NCI-H2171 (cell line): ENCODE measurements around the gene SSC4D.
"Not testable (repeated sequence)": the region's sequence is repeated elsewhere in the genome, so short reads cannot be mapped to it uniquely, and the experiment has no call there.

Experiments used
- DNase-seq: peaks from one replicate; lab custom pipeline; 2025; lab: John Stamatoyannopoulos, UW

Gene SSC4D

GRCh38 chr7:76409537-76409936 lies at the start of gene SSC4D:
Gene SSC4D, minus strand, starts transcription at chr7:76409697. Its CDS starts 5,258 bp downstream, at chr7:76404439.
- DNase-seq: peak; percentile 34

DNA sequence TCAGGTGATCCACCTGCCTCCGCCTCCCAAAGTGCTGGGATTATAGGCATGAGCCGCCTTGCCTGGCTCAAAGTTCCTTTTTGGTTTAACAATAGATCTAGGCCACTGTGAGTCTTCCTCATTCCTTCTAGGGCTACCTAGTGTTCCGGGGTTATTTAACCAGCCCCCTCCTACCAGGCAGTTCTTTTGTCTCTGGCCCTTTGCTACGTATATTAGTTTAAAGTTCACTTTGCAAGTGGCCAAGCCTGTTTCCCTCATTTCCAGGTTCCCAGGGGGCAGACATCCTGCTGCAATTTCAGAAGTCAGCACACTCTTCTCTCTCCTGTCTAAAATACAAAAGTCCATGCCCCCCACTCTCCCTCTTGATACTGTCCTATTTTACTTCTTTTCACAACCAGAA lies 49.0 kb upstream of the SSC4D start:
- DNase-seq: not testable (repeated sequence)

- DNase-seq: not testable (repeated sequence)
Measured at GRCh38 chr7:76457017-76457416, 47.5 kb upstream of the SSC4D start.

- not testable (repeated sequence) for DNase-seq
Measured at GRCh38 chr7:76445577-76446008, 36.1 kb upstream of the SSC4D start.

DNA sequence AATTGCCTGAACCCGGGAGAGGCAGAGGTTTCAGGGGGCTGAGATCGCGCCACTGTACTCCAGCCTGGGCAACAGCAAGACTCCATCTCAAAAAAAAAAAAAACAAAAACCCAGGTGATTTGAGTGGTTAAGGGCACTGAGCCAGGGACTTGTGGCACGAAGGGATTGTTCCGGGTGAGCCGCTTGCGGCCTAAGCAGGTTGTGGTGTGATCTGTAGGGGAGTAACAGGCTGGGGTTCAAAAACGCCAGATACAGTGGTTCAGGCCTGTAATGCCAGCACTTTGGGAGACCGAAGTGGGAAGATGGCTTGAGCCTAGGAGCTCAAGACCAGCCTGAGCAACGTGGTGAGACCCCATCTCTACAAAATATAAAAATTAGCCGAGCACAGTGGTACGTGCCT lies 34.3 kb upstream of the SSC4D start:
- DNase-seq: not testable (repeated sequence)

DNA sequence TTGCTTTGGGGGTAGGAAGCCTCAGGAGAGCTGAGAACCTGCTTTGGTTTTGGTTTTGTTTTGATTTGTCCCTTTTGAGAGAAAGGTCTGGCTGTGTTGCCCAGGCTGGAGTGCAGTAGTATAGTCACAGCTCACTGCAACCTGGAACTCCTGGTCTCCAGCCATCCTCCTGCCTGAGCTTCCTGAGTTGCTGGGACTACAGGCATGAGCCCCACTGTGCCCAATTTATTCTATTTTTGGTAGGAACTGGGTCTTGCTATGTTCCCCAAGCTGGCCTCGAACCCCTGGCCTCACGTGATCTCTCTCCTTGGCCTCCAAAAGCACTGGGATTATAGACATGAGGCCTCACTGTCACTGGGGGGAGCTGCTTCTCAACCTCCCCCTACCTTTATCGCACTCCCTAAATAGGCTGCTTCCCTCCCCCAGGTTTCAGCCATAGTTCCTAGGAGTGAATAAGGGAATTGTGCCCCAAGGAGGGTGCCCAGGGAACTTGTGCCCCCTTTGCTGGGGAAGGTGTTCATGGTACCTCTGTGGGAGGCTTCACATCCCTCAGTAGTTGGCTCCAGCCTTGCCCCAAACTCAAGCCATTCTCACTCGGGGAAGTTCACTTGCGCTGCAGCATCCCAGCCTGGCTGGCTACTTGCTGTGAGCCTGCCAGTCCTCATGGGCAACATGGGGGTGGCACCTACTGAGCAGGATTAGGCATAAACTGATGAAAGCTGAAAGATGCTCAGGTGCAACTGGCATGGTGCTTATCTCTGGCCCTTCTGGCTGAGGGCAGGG lies 33.4 kb upstream of the SSC4D start:
- not testable (repeated sequence) for DNase-seq

GRCh38 chr7:76441792-76442191 lies 32.3 kb upstream of the SSC4D start:
- not testable (repeated sequence) for DNase-seq

GRCh38 chr7:76440404-76440803 lies 30.9 kb upstream of the SSC4D start:
- not testable (repeated sequence) for DNase-seq

DNA sequence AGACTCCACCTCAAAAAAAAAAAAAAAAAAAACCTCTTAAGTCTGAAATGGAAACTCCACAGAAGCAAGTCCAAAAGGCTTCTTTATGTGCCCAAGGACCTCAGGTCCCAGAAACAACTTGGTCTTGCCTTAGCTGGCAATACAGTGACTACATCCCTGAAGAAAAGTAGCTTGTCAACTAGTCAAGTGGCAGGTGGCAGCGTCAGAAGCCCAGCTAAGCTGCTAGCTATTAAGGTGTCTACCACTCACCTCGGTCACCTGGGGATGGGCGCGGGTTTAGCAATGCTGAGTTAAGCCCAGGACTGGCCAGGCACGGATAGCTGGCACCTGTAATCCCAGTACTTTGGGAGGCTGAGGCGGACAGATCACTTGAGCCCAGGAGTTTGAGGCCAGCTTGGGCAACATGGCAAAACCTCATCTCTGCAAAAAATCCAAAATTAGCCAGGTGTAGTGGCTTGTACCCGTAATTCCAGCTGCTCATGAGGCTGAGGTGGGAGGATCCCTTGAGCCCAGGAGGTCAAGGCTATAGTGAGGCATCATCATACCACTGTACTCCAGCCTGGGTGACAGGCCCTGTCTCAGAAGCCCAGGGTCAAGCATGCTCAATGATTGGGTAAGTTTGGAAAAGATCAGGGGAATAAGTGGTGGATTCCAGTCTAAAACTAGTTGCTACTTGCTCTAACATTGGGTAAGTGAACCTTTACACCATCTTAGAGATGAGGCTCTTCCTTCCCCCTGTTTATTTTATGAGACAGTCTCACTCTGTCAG lies 29.8 kb upstream of the SSC4D start:
- DNase-seq: not testable (repeated sequence)

GRCh38 chr7:76437873-76438272 lies 28.4 kb upstream of the SSC4D start:
- peak; percentile 57 for DNase-seq

GRCh38 chr7:76430836-76431235 lies 21.3 kb upstream of the SSC4D start:
- no peak for DNase-seq

DNA sequence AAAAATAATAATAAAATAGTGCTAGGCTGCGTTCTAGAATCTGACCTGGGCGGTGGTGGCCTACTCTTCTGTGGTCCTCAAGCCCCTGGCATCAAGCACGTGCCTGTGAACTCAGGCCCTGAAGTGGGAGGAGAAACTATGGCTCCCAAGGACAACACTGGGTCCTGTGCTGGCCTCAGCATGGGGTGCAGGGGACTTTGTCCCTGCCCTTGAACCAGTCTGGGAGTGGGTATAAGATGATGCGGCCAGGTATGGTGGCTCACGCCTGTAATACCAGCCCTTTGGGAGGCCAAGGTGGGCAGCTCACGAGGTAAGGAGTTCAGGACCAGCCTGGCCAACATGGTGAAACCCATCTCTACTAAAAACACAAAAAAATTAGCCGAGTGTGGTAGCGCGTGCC lies 20.7 kb upstream of the SSC4D start:
- no peak for DNase-seq

- DNase-seq: no peak
Measured at GRCh38 chr7:76428868-76429805, 19.6 kb upstream of the SSC4D start.

DNA sequence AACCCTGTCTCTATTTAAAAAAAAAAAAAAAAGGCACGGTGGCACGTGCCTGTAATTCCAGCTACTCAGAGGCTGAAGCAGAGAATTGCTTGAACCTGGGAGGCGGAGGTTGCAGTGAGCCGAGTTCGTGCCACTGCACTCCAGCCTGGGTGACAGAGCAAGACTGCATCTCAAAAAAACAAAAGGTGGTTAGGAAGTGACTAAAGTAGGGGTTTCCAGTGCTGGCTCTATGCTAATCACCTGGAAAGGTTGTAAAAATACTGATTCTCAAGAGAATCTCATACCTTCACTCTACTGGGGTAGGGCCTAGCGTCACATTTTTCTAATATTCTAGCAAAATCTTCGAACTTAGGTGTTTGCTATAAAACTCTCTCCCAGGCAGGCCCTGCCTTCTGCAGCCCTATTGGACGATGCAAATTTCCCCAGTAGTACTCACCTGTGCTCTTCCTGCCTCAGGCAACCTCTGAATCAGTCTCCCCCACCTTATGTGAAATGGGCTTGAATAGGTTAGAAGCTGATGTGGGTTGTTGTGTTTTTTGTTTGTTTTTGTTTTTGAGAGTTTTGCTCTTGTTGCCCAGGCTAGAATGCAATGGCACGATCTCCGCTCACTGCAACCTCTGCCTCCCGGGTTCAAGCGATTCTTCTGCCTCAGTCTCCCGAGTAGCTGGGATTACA lies 18.8 kb upstream of the SSC4D start:
- no peak for DNase-seq

DNA sequence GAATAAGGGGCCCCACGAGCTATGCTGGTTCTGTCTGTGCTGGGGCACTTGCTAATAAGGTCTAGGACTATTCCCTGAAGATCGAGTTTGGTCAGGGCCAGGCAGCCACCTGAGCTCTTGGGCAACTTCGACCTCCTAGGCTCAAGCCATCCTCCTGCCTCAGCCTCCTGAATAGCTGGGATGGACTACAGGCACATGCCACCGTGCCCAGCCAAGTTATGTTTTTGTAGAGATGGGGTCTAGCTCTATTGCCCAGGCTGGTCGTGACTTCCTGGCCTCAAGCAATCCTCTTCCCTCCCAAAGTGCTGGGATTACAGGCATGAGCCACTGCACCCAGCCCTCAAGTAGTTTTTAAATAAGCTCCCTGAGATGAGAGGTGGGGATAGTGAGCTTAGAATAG lies 18.1 kb upstream of the SSC4D start:
- no peak for DNase-seq

- DNase-seq: no peak
Measured at GRCh38 chr7:76426246-76426645, 16.7 kb upstream of the SSC4D start.

DNA sequence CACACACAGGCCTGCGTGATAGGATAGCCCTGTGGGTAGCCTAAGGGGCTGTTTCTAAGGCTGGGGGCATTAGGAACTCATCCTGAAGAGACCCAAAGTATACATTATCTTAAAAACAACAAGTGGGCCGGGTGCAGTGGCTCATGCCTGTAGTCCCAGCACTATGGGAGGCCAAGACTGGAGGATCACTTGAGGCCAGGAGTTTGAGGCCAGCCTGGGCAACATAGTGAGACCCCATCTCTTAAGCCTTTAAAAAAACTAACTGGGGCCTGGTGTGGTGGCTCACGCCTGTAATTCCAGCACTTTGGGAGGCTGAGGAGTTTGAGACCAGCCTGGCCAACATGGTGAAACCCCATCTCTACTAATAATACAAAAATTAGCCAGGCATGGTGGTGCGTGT lies 16.1 kb upstream of the SSC4D start:
- not testable (repeated sequence) for DNase-seq

DNA sequence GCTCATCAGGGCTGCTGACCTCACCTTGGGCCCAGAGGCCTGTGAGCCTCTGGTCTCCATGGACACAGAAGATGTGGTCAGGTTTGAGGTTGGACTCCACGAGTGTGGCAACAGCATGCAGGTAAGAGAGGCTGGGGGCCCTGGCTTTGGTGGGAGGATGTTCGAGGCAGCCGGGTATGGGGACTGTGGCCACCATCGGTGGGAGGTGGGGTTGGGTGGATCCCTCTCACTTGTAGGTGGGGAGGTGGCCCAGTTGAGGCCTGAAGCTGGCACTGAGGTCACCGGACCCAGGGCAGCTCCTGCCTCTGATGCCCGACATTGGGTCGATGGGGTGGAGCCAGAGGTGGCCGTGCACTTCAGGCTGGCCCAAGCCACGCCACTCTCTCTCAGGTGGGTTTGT lies 15.7 kb upstream of the SSC4D start:
- no peak for DNase-seq

DNA sequence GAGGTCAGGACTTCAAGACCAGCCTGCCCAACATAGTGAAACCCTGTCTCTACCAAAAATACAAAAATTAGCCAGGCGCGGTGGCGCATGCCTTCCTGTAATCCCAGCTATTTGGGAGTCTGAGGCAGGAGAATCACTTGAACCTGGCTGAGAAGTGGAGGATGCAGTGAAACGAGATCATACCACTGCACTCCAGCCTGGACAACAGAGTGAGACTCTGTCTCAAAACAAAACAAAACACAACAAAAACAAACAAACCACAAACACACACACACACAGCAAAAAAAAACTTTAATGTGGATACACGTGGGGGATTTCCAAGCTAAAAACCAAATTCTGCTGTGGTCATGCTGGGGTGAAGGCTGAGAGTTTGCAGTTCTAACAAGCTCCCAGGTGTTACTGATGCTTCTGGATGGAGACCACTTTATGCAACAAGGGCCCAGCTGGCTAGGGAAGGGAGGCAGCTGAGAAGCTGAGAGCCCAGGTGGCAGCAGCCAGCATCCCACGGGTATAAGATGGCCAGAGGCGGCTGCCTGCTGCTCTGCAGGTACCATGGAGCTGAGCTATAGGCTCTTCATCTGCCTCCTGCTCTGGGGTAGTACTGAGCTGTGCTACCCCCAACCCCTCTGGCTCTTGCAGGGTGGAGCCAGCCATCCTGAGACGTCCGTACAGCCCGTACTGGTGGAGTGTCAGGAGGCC lies 15.1 kb upstream of the SSC4D start, which contains the start of gene ZP3:
ZP3 (plus strand) TSS at position 538 of the 699 bp plus-strand sequence; CDS start at position 553, 15 bp downstream.
- peak; percentile 77 for DNase-seq

- no peak for DNase-seq
Measured at GRCh38 chr7:76423666-76424412, 14.3 kb upstream of the SSC4D start.
